Measurements from ENCODE around the gene FAM217A. TPM values are rescaled to one million over a fixed set of nuclear protein-coding genes. Genes with fewer than 3 reads are reported as not detected.

The FAM217A gene
- total RNA-seq, 2 experiments from 2014 or later = not detected

DNA sequence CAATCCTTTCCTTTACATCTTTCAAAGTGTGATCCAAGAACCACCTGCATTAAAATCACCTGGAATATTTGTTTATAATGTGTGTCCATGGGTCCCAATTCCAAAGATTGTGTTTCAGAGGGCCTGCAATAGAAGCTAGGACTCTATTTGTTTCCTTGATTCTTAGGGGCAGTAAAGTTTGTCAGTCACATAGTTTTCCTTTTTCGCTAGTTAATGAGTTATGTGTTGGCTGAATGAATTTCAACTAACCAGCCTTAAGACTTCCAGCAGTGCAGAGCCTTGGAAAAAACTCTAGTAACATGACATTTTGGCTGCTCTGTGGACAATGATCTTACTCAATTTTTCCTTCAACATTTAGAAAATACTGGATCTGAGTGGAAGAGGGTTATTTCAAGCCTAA, 11.3 kb downstream of the FAM217A start:
- Histone ChIP-seq H3K9me3 (ENCODE audit: control insufficient read depth in 1 of 2, insufficient read depth in 1 of 2, low read length in 2 of 2) (no peaks in the 10 kb centered on the region), H3K36me3 (ENCODE audit: insufficient read depth, low read length) (peaks cover 24% of the 10 kb centered on the region), H3K27me3 (ENCODE audit: control insufficient read depth in 1 of 2, insufficient read depth in 2 of 2, low read length in 2 of 2) (no peaks in the 10 kb centered on the region), H3K27ac (ENCODE audit: low read depth in 1 of 2, low read length in 2 of 2) (no peak overlapping the region), H3K4me3 (ENCODE audit: low read length) (no peak overlapping the region), H3K4me1 (ENCODE audit: insufficient read depth, low read length) (no peaks in the 10 kb centered on the region)
- intact Hi-C loops (cut with DNase I, micrococcal nuclease) = loop anchor here in 1 of 2 experiments (5.0 kb wide), 1 partner anchor 45 kb away; no protein-coding TSS in a partner anchor
- ChIA-PET CTCF (interaction anchor here (0.7 to 1.5 kb wide), 2 partner anchors 12 to 68 kb away, joined by 3 read pairs; partner anchors contain the start of gene ECI2), POLR2A (no interaction called here)
- DNase-seq (no peak), ATAC-seq (ENCODE audit: poor library complexity) (no peak)
- no peaks in the 10 kb centered on the region for H3K9me3 Mint-ChIP-seq
- peaks cover 36% of the 10 kb centered on the region for H3K36me3 Mint-ChIP-seq (ENCODE audit: low read depth)
- TF ChIP-seq CTCF (IDR thresholded peaks at IDR 0.05) = no peak
- no peaks in the 10 kb centered on the region for H3K27me3 Mint-ChIP-seq
- H3K27ac Mint-ChIP-seq = no peak overlapping the region
- H3K4me1 Mint-ChIP-seq (ENCODE audit: low read depth) = no peaks in the 10 kb centered on the region
- no peak overlapping the region for H3K4me3 Mint-ChIP-seq

DNA sequence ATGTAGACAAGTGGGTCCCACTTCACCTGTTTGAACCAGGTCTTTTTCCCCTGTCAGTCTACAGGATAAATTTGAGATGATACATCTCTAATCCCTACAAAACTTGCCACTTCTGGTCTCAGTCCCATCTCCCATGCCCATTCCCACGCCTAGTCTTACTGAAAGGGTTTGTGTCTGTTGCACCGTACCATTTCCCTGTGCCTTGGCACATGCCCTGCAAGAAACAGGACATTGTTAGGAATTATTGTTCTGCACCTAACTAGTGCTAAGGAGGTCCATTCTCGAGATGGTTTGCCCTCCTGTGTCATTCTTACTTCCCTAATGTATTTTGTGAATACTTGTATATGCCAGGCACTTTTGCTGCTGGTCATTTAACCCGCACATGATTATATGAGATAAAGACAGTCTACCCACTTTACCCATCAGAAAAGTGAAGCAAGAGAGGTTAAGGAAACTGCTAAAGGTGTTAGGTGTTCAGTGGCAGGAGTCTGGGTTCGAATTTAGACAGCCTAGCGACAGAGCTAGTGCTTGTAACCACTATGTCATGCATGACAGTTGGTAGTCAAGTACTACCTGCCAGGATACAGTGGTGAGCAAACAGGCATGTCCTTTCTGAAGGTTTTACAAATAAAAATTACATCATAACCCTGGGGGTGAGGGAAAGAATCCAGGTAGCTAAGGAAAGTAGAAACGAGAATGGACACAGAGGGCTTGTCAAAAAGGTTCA, 12.7 kb downstream of the FAM217A start:
- ChIA-PET POLR2A (no interaction called here), CTCF (no interaction called here)
- Histone ChIP-seq H3K4me3 (ENCODE audit: low read length) (no peak overlapping the region), H3K9me3 (ENCODE audit: control insufficient read depth in 1 of 2, insufficient read depth in 1 of 2, low read length in 2 of 2) (no peaks in the 10 kb centered on the region), H3K27me3 (ENCODE audit: control insufficient read depth in 1 of 2, insufficient read depth in 2 of 2, low read length in 2 of 2) (no peaks in the 10 kb centered on the region), H3K36me3 (ENCODE audit: insufficient read depth, low read length) (peaks cover 38% of the 10 kb centered on the region), H3K27ac (ENCODE audit: low read depth in 1 of 2, low read length in 2 of 2) (no peak overlapping the region), H3K4me1 (ENCODE audit: insufficient read depth, low read length) (no peaks in the 10 kb centered on the region)
- H3K27me3 Mint-ChIP-seq = no peaks in the 10 kb centered on the region
- intact Hi-C loops (cut with DNase I, micrococcal nuclease) = loop anchor here in 1 of 2 experiments (5.0 kb wide), 1 partner anchor 46 kb away; no protein-coding TSS in a partner anchor
- no peaks in the 10 kb centered on the region for H3K4me1 Mint-ChIP-seq (ENCODE audit: low read depth)
- no peak for TF ChIP-seq CTCF (IDR thresholded peaks at IDR 0.05)
- H3K36me3 Mint-ChIP-seq (ENCODE audit: low read depth) = peaks cover 50% of the 10 kb centered on the region
- H3K4me3 Mint-ChIP-seq = no peak overlapping the region
- no peak for ATAC-seq (ENCODE audit: poor library complexity)
- no peaks in the 10 kb centered on the region for H3K9me3 Mint-ChIP-seq
- H3K27ac Mint-ChIP-seq = peak overlapping the region; percentile 40
- DNase-seq = no peak

DNA sequence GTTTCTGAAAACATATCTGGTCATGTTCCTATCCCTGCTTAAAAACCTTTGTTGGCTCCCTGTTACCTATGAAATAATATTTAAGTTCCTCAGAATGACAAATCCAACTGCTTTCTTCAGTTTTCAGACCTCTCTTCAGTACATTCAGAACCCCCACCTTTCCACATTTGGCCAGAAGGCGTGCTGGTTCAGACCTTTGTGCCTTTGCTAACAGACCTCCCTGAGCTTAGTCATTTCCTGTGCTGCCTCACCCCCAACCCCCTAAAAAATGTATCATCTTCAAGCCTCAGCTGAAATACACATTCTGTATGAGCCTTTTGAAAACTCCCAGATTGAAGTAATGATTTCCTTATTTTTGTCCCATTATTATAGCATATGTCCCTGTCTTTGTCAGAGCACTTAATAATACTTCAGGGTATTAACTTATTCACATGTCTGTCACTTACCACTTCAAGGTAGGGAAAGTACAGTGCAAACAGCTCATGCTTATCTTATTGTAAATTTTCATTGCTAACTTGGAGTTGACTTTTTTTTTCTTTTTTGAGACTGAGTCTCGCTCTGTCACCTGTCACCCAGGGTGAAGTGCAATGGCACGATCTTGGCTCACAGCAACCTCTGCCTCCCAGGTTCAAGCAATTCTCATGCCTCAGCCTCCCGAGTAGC, 19.7 kb downstream of the FAM217A start:
- CTCF ChIA-PET = interaction anchor here (0.6 to 3.8 kb wide), 8 partner anchors 9 to 210 kb away, joined by 3 to 22 read pairs (median 3); partner anchors contain the start of gene FAM50B
- Mint-ChIP-seq H3K4me3 (no peak overlapping the region), H3K4me1 (ENCODE audit: low read depth) (peaks cover 30% of the 10 kb centered on the region), H3K27me3 (no peaks in the 10 kb centered on the region), H3K9me3 (no peaks in the 10 kb centered on the region), H3K27ac (peak overlapping the region; percentile 72), H3K36me3 (ENCODE audit: low read depth) (peaks cover 98% of the 10 kb centered on the region)
- Histone ChIP-seq H3K9me3 (ENCODE audit: control insufficient read depth in 1 of 2, insufficient read depth in 1 of 2, low read length in 2 of 2) (no peaks in the 10 kb centered on the region), H3K4me1 (ENCODE audit: insufficient read depth, low read length) (peaks cover 5% of the 10 kb centered on the region), H3K27me3 (ENCODE audit: control insufficient read depth in 1 of 2, insufficient read depth in 2 of 2, low read length in 2 of 2) (no peaks in the 10 kb centered on the region), H3K4me3 (ENCODE audit: low read length) (no peak overlapping the region), H3K27ac (ENCODE audit: low read depth in 1 of 2, low read length in 2 of 2) (no peak overlapping the region), H3K36me3 (ENCODE audit: insufficient read depth, low read length) (peaks cover 93% of the 10 kb centered on the region)
- intact Hi-C loops (cut with DNase I, micrococcal nuclease) = loop anchor here in 1 of 2 experiments (5.0 kb wide), 1 partner anchor 37 kb away; a partner anchor contains a TSS
- ATAC-seq (ENCODE audit: poor library complexity) = peak; percentile 71
- TF ChIP-seq CTCF (IDR thresholded peaks at IDR 0.05) = no peak
- POLR2A ChIA-PET = interaction anchor here (0.9 to 1.1 kb wide), 3 partner anchors 38 to 62 kb away, joined by 3 to 7 read pairs (median 4); a partner anchor contains a TSS
- DNase-seq = peak in 13 of 14 experiments; percentile 11 to 63 (median 44)
